Measurements from ENCODE around the gene OLFM4.

Gene OLFM4

GRCh38 chr13:53068585-53069520 is 40.2 kb downstream of the OLFM4 start:
- no peak for DNase-seq (ENCODE audit: low read depth in 2 of 2)

GRCh38 chr13:53069800-53070199 is 41.2 kb downstream of the OLFM4 start:
- DNase-seq (ENCODE audit: low read depth in 2 of 2): no peak

DNA sequence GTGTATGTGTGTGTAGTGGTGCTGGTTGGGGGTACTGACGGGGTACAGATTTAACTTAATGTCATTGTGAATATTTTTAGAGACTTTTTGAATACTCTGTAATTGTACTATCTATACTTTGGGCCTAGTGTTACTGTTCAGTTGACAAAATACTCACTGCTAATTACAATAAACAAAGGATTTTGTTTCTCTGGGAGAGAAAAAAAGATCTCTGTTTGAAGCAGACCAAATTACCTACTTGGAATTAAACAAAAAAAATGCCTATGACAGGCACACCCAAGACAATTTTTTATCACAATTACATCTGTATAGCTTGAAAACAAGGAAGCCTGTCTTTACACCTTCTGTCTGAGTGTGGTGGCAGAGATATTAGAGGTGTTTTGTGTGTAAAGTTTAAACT is 45.1 kb downstream of the OLFM4 start:
- no peak for DNase-seq (ENCODE audit: low read depth in 2 of 2)

DNA sequence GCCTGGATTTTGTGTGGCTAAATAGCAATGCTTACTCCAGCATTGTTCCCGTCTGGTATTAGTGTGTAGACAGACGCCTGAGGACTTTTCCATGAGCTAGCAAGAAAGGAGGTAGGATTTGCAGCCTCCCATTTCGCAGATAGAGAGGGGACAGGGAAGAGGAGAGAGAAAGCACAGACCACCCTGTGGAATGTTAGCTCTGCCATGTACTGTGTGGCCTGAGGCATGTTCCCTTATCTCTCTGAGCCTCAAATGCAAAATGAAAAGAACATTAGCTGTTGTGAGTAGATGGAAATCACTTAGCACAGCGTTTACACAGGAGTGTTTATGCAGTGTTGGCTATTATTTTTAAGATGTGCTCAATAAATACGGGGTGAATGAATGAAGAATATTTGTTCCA is 45.5 kb downstream of the OLFM4 start:
- no peak for DNase-seq (ENCODE audit: low read depth in 2 of 2)

DNA sequence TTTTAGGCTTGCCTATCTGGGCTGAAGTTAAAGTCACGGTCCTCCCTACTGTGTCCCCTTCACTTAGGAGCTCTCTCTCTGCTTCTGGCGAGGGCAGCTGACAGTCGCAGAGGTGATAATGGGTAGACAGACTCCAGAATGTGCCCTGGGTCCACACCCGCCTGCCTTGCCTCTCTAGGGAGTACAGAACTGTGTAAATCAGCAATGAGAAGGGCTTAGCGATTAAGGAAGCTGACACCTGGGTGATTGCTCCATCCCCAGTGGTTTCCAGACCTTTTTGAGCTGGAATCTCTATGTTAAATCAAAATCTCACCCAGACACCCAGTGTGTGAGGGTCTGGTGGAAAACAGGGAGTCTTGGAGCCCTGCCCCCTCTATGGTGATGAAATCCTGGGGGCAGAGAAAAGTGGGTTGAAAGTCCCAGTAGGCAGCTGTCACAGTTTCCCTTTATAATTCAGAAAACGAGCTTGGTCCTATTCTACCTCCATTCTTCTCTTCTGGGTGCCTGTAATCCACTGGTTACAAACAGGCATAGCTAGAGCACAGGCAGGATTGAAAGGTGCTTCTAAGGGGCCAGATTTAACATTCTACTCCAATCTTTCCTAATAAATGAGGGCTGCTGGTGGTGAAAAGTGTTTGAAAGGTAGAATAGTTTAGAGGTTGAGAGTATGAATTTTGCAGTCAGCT is 46.9 kb downstream of the OLFM4 start:
- DNase-seq (ENCODE audit: low read depth in 2 of 2): no peak

DNA sequence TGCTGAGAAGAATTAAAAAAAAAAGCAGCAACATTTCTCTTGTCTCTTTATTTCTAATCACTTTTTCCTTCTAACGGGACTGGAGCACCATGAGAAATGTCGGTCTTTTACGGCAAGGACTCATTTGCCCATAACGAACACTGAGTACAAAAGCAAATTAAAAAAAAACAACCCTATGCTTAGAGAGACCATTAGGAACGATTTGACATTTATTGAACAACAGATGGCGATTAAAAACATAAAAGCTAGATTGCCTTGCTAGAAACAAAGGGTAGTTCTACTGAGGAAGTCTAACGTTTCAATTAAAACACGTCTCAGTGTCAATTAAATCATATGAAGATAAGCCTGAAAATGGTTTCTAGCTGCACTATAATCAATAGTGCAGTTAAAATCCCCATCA is 51.1 kb downstream of the OLFM4 start:
- DNase-seq (ENCODE audit: low read depth in 2 of 2): no peak

- no peak for DNase-seq (ENCODE audit: low read depth in 2 of 2)
Measured at GRCh38 chr13:53088871-53089270, 60.3 kb downstream of the OLFM4 start.

DNA sequence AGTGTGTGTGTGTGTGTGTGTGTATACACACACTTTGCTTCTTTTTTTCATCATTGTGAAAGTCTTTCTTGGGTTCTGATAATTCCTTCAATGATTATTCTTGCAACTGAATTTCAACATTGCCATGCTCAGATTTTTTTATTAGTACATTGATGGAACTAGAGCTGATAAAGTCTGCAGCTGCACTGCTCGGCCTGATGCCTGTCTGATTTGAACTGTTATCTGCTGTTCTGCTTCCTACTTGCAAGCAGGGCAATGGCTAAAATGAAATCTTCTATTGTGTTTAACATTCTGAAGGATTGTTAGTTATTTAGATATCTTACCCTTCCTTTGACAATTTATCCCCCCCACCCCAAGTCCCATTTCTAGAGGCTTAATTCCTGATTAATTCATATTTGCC is 61.3 kb downstream of the OLFM4 start:
- DNase-seq (ENCODE audit: low read depth in 2 of 2): no peak

- no peak for DNase-seq (ENCODE audit: low read depth in 2 of 2)
Measured at GRCh38 chr13:53090461-53090860, 61.8 kb downstream of the OLFM4 start.

DNA sequence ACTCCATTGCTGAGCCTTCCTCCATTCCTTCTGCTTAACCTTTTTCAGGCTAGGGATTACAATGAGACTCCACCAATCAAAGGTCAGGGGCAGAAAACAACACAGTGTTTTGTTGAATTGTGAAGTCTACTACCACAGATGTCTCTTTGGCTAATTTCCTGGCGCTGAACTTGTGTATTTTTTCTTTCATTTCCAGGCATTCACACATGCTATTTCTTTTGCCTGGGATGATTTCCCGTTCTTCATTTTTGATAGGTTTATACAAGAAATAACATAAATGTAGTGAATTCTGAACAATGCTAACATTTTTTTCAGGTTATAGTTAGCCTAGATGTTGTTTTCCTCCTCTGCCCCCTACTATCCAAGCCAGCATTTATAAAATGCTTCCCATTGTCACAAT is 64.3 kb downstream of the OLFM4 start:
- DNase-seq (ENCODE audit: low read depth in 2 of 2): no peak

DNA sequence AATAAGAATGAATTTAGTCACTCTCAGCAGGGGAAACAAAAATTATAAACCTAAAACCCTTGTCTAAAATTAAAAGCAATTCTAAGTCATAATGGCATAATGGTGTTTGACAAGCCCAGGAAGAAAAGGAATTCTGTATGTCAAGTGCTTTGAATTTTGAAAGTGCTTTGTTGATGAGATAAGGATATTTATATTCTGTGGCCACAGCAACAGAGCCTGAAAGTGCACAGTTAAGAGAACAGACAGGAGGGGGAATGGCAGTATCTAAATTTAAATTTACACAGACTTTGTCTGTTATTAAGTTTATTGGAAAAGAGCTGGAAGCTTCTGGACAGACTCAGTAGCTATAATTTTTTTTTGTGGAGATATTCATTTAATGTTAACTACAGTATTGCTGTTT is 69.8 kb downstream of the OLFM4 start:
- DNase-seq (ENCODE audit: low read depth in 2 of 2): no peak

DNA sequence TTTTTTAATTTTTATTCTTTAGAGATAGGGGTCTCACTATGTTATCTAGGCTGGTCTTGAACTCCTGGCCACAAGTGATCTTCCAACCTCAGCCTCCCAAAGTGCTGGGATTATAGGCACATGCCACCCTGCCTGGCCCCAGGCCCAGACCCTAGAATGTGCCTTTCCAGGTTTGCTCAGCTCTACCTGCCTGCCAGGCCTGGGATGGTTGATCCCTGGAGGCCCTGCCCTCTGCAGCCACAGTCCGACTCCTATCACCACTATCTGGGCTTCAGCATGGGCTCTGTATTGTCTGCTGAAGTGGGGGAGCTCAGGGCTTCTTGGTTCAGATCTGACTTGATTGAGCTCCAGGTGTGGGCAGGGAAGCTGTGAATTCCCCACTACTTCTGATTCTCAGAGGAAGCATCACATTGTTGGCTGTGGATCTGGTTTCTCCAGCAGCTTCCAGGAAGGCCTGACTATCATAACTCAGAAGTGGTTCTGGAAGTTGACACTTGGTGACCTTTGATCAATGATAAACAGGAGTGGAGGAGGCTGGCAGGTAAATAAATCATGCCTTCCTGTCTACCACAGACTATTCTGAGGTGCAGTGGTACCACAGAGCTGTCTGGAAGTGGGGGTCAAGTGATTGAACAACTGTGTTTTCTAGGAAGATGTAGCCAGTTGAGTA is 71.9 kb downstream of the OLFM4 start:
- no peak for DNase-seq (ENCODE audit: low read depth in 2 of 2)
